Activated CD4-positive, alpha-beta memory T cell treated with anti-CD3 and anti-CD28 coated beads for 36 hours (primary cell): ENCODE data around the gene FGR. TPM values are rescaled to one million over a fixed set of nuclear protein-coding genes. Genes with fewer than 3 reads are reported as not detected.
"Not testable (repeated sequence)": the region's sequence is repeated elsewhere in the genome, so short reads cannot be mapped to it uniquely, and the experiment has no call there.

Experiments used
- CTCF ChIA-PET: fragments of 350-600 bp; sonication (Branson Sonifier 250); formaldehyde crosslinking; loops from one replicate; lab custom pipeline; 2021; ENCODE audit warnings: antibody characterized with exemption, inconsistent platforms; lab: Charles Lee
- POLR2A ChIA-PET: fragments of 350-600 bp; sonication (Branson Sonifier 250); formaldehyde crosslinking; loops from one replicate; lab custom pipeline; 2021; ENCODE audit warnings: antibody characterized with exemption; lab: Charles Lee
- DNase-seq: peaks from one replicate; pipeline ENCODE4 v3.0.0-alpha.2; 2020
- H3K27ac Mint-ChIP-seq: one replicate; pipeline ENCODE4 v1.8.0; 2021; ENCODE audit warnings: mixed read lengths
- H3K27me3 Mint-ChIP-seq: one replicate; pipeline ENCODE4 v1.8.0; 2021; ENCODE audit warnings: mixed read lengths
- H3K36me3 Mint-ChIP-seq: one replicate; pipeline ENCODE4 v1.8.0; 2021; ENCODE audit warnings: mixed read lengths
- H3K4me1 Mint-ChIP-seq: one replicate; pipeline ENCODE4 v1.8.0; 2021; ENCODE audit warnings: low read depth, mixed read lengths
- H3K4me3 Mint-ChIP-seq: one replicate; pipeline ENCODE4 v1.8.0; 2021; ENCODE audit warnings: mild to moderate bottlenecking, mixed read lengths
- H3K9me3 Mint-ChIP-seq: one replicate; pipeline ENCODE4 v1.8.0; 2021; ENCODE audit warnings: mixed read lengths
- intact Hi-C: fragments of 100-400 bp; cut with micrococcal nuclease; formaldehyde crosslinking; loops from one replicate; pipeline ENCODE4 v1.15.1; 2023
- total RNA-seq, 2 experiments: library from RNA; stranded (reverse); gene quantifications; one replicate each; pipeline ENCODE4 v1.2.3, GENCODE V29; 2021

FGR gene
- total RNA-seq, 2 experiments from 2014 or later: 0.24 to 0.27 TPM

GRCh38 chr1:27648602-27649305, 13.8 kb upstream of the FGR start:
- Mint-ChIP-seq H3K27ac (no peak overlapping the region), H3K4me3 (no peak overlapping the region), H3K36me3 (no peaks in the 10 kb centered on the region), H3K4me1 (peaks cover 15% of the 10 kb centered on the region), H3K27me3 (no peaks in the 10 kb centered on the region), H3K9me3 (no peaks in the 10 kb centered on the region)
- DNase-seq: no peak
- ChIA-PET POLR2A (no interaction called here), CTCF (interaction anchor here (1.1 to 3.4 kb wide), 3 partner anchors 14 to 40 kb away, joined by 3 to 18 read pairs (median 13); no protein-coding TSS in a partner anchor)
- intact Hi-C loops: no loop called here

DNA sequence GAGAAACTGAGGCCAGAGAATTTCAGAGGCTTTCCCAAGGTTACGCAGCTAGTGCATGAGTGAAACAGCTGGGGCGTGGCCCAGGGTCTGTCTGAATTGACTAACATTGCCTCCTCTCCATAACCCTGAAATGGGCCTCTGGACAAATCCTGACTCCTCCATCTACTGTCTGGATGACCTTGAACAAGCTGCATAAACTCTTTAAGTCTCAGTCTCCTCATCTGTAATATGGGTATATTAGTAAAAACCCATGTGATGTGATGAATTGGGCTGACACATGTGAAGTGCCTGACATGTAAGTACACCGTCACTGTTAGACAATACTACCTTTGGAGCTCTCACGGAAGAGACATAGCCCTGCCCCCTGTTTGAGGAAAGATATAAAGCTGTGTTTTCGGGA, 12.3 kb upstream of the FGR start:
- ChIA-PET POLR2A (no interaction called here), CTCF (interaction anchor here (0.7 to 1.7 kb wide), 4 partner anchors 16 to 79 kb away, joined by 3 to 5 read pairs (median 4); no protein-coding TSS in a partner anchor)
- DNase-seq: no peak
- Mint-ChIP-seq H3K36me3 (no peaks in the 10 kb centered on the region), H3K9me3 (no peaks in the 10 kb centered on the region), H3K4me1 (peaks cover 19% of the 10 kb centered on the region), H3K27me3 (no peaks in the 10 kb centered on the region), H3K27ac (no peak overlapping the region), H3K4me3 (no peak overlapping the region)
- intact Hi-C loops: no loop called here

GRCh38 chr1:27646676-27647075, 11.7 kb upstream of the FGR start:
- CTCF ChIA-PET: interaction anchor here (1.1 to 1.7 kb wide), 3 partner anchors 16 to 78 kb away, joined by 3 to 5 read pairs (median 4); no protein-coding TSS in a partner anchor
- no peak overlapping the region for H3K4me3 Mint-ChIP-seq
- intact Hi-C loops: no loop called here
- H3K36me3 Mint-ChIP-seq: no peaks in the 10 kb centered on the region
- POLR2A ChIA-PET: no interaction called here
- H3K27ac Mint-ChIP-seq: no peak overlapping the region
- H3K4me1 Mint-ChIP-seq: peaks cover 19% of the 10 kb centered on the region
- no peaks in the 10 kb centered on the region for H3K27me3 Mint-ChIP-seq
- no peaks in the 10 kb centered on the region for H3K9me3 Mint-ChIP-seq
- DNase-seq: no peak

- no peaks in the 10 kb centered on the region for H3K9me3 Mint-ChIP-seq
- intact Hi-C loops: loop anchor here (2.0 kb wide), 1 partner anchor 18 kb away; no protein-coding TSS in a partner anchor
- no peak overlapping the region for H3K4me3 Mint-ChIP-seq
- peaks cover 9% of the 10 kb centered on the region for H3K4me1 Mint-ChIP-seq
- POLR2A ChIA-PET: no interaction called here
- H3K27me3 Mint-ChIP-seq: no peaks in the 10 kb centered on the region
- CTCF ChIA-PET: interaction anchor here (1.1 to 2.4 kb wide), 3 partner anchors 11 to 36 kb away, joined by 6 to 39 read pairs (median 13); no protein-coding TSS in a partner anchor
- no peak for DNase-seq
- H3K27ac Mint-ChIP-seq: no peak overlapping the region
- H3K36me3 Mint-ChIP-seq: no peaks in the 10 kb centered on the region
These were observed 10.1 kb upstream of the FGR start for GRCh38 chr1:27645071-27645415.

- CTCF ChIA-PET: interaction anchor here (0.7 to 2.4 kb wide), 9 partner anchors 12 to 344 kb away, joined by 3 to 39 read pairs (median 3); no protein-coding TSS in a partner anchor
- intact Hi-C loops: loop anchor here (2.0 kb wide), 1 partner anchor 18 kb away; no protein-coding TSS in a partner anchor
- Mint-ChIP-seq H3K9me3 (no peaks in the 10 kb centered on the region), H3K27me3 (no peaks in the 10 kb centered on the region), H3K36me3 (no peaks in the 10 kb centered on the region), H3K27ac (no peak overlapping the region), H3K4me3 (no peak overlapping the region), H3K4me1 (peaks cover 7% of the 10 kb centered on the region)
- POLR2A ChIA-PET: no interaction called here
- no peak for DNase-seq
These were observed 9.5 kb upstream of the FGR start for GRCh38 chr1:27644369-27645070.

GRCh38 chr1:27643600-27644368, 8.8 kb upstream of the FGR start:
- intact Hi-C loops: loop anchor here (2.0 kb wide), 1 partner anchor 19 kb away; no protein-coding TSS in a partner anchor
- H3K4me1 Mint-ChIP-seq: peaks cover 7% of the 10 kb centered on the region
- no peaks in the 10 kb centered on the region for H3K27me3 Mint-ChIP-seq
- H3K4me3 Mint-ChIP-seq: no peak overlapping the region
- ChIA-PET POLR2A (no interaction called here), CTCF (interaction anchor here (0.6 to 2.4 kb wide), 16 partner anchors 11 to 343 kb away, joined by 3 to 39 read pairs (median 3); no protein-coding TSS in a partner anchor)
- no peaks in the 10 kb centered on the region for H3K9me3 Mint-ChIP-seq
- DNase-seq: peak; percentile 78
- H3K27ac Mint-ChIP-seq: no peak overlapping the region
- H3K36me3 Mint-ChIP-seq: no peaks in the 10 kb centered on the region

- peaks cover 23% of the 10 kb centered on the region for H3K4me1 Mint-ChIP-seq
- CTCF ChIA-PET: interaction anchor here (0.6 to 1.8 kb wide), 5 partner anchors 10 to 203 kb away, joined by 3 to 6 read pairs (median 3); no protein-coding TSS in a partner anchor
- POLR2A ChIA-PET: interaction anchor here (0.6 to 1.3 kb wide), 2 partner anchors 11 to 16 kb away, joined by 3 to 5 read pairs; no protein-coding TSS in a partner anchor
- intact Hi-C loops, DNase-seq, H3K27me3 Mint-ChIP-seq, H3K4me3 Mint-ChIP-seq, H3K9me3 Mint-ChIP-seq, H3K27ac Mint-ChIP-seq, H3K36me3 Mint-ChIP-seq: not testable (repeated sequence)
These were observed 5.5 kb upstream of the FGR start for GRCh38 chr1:27640514-27640913.

DNA sequence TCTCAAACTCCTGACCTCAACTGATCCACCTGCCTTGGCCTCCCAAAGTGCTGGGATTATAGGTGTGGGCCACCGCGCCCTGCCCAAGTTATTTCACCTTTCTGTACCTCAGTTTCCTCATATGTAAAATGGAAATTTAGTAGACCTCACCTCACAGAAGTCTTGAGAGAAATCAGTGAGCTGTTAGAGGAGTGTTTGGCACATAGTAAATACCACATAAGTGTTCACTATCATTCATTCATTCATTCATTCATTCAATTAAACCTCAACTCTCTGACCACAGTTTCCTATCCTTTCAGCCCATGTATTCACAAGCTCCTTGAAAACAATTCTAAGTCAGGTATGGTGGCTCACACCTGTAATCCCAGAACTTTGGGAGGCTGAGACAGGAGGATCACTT, 3.8 kb upstream of the FGR start:
- intact Hi-C loops: no loop called here
- ChIA-PET CTCF (no interaction called here), POLR2A (no interaction called here)
- H3K4me3 Mint-ChIP-seq: no peak overlapping the region
- no peaks in the 10 kb centered on the region for H3K9me3 Mint-ChIP-seq
- no peaks in the 10 kb centered on the region for H3K27me3 Mint-ChIP-seq
- no peaks in the 10 kb centered on the region for H3K36me3 Mint-ChIP-seq
- DNase-seq: no peak
- H3K4me1 Mint-ChIP-seq: peaks cover 30% of the 10 kb centered on the region
- H3K27ac Mint-ChIP-seq: no peak overlapping the region

GRCh38 chr1:27638047-27638734, 3.2 kb upstream of the FGR start:
- POLR2A ChIA-PET: no interaction called here
- intact Hi-C loops: no loop called here
- H3K27ac Mint-ChIP-seq: no peak overlapping the region
- H3K9me3 Mint-ChIP-seq: no peaks in the 10 kb centered on the region
- no peaks in the 10 kb centered on the region for H3K36me3 Mint-ChIP-seq
- no peak overlapping the region for H3K4me3 Mint-ChIP-seq
- no peak for DNase-seq
- peaks cover 32% of the 10 kb centered on the region for H3K4me1 Mint-ChIP-seq
- CTCF ChIA-PET: interaction anchor here (0.6 to 1.4 kb wide), 2 partner anchors 16 to 82 kb away, joined by 3 to 4 read pairs; no protein-coding TSS in a partner anchor
- H3K27me3 Mint-ChIP-seq: no peaks in the 10 kb centered on the region

DNA sequence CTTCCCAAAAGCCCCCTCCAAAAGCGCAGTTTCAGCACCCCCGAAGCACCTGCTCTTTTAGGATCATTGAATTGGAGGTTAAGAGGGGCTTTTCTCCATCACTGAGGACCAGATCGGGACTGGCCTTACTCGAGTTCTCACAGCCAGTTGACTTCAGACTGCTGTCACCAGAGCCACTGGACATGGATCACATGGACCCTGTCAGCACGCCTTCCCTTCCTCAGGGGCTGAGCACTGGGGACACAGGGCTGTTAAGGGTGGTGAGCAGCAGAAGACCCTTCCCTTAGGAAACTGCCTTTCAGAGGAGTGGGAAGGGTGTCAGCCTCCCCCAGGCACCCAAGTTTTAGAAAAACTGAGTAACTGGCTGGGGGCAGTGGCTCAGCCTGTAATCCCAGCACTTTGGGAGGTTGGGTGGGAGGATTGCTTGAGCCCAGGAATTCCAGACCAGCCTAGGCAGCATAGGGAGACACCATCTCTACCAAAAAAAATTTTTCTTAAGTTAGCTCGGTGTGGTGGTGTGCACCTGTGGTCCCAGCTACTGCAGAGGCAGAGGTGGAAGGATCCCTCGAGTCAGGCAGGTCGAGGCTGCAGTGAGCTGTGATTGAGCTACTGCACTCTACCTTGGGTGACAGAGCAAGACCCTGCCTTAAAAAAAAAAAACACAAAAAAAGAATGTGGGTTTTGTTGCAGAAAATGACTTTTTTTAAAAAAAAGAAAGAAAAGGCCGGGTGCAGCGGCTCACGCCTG, 584 bp upstream of the FGR start:
- no peak overlapping the region for H3K4me3 Mint-ChIP-seq
- CTCF ChIA-PET: no interaction called here

More for the DNA sequence above, 584 bp upstream of the FGR start:
- Mint-ChIP-seq H3K27me3 (no peaks in the 10 kb centered on the region), H3K4me1 (peaks cover 59% of the 10 kb centered on the region), H3K27ac (peak overlapping the region; percentile 31), H3K9me3 (no peaks in the 10 kb centered on the region), H3K36me3 (no peaks in the 10 kb centered on the region)
- intact Hi-C loops: no loop called here
- no peak for DNase-seq
- POLR2A ChIA-PET: no interaction called here
